Left renal pelvis (tissue), 4 donors: ENCODE data around the gene TP53BP2. TPM values are rescaled to one million over a fixed set of nuclear protein-coding genes. Genes with fewer than 3 reads are reported as not detected.
"Not testable (repeated sequence)": the region's sequence is repeated elsewhere in the genome, so short reads cannot be mapped to it uniquely, and the experiment has no call there.

Source experiments
- DNase-seq, 4 donors: peaks; one replicate each; pipeline ENCODE4 v3.0.0-alpha.2; 2013; ENCODE audit warnings: low read depth in 4 of 4, low spot score in 3 of 4
- polyA plus RNA-seq, 4 donors: library from polyadenylated mRNA; unstranded; fragments of 120-200 nt; gene quantifications; one replicate each; pipeline ENCODE4 v1.2.1, GENCODE V29; 2013; ENCODE audit not compliant: insufficient read length in 4 of 4

TP53BP2 gene
- polyA plus RNA-seq, 4 donors, result 39.2 to 65.6 (median 50.3) TPM

GRCh38 chr1:223809905-223810304 lies 35.8 kb downstream of the TP53BP2 start:
- DNase-seq, result not testable (repeated sequence)

GRCh38 chr1:223803211-223803610 lies 42.5 kb downstream of the TP53BP2 start:
- DNase-seq, result no peak

DNA sequence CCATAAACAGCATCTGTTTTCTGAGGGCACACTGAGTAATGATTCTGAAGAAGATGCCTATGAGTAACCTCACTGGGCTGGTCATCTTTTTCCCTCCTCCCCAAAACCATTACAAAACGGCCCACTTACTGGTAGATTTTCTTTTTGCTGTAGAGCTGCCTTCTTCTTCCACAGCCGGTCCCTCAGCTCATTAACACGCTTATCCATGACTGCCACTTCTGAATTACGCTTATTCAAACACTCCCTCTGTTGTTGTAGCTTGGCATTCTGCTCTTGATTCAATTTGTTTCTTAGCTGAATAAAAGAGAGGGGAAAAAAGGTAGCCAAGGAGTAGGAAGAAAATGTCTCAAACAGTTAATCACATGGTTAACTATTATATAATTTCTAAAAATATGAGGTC lies 43.1 kb downstream of the TP53BP2 start:
- DNase-seq, result no peak

- DNase-seq, result no peak
Measured at GRCh38 chr1:223802032-223802431, 43.7 kb downstream of the TP53BP2 start.

DNA sequence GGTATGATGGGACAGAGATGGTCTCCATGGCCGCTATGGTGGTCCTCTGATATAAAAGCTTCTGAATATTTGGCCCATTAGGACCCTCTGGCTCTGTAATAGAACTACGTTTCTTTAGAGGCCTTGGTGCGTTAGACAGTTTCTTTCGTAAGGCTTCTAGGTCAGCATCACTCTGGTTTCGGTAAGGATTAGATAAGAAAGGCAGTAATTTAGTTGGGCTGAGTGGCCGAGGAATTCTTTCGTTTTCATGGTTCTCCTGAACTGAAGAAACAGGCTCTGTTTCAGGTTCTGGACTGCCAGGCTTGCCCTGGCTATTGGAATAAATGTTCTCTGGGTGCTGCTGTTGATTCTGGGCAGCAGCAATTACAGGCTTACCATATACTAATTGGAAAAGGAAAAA lies 49.5 kb downstream of the TP53BP2 start:
- DNase-seq, result no peak

DNA sequence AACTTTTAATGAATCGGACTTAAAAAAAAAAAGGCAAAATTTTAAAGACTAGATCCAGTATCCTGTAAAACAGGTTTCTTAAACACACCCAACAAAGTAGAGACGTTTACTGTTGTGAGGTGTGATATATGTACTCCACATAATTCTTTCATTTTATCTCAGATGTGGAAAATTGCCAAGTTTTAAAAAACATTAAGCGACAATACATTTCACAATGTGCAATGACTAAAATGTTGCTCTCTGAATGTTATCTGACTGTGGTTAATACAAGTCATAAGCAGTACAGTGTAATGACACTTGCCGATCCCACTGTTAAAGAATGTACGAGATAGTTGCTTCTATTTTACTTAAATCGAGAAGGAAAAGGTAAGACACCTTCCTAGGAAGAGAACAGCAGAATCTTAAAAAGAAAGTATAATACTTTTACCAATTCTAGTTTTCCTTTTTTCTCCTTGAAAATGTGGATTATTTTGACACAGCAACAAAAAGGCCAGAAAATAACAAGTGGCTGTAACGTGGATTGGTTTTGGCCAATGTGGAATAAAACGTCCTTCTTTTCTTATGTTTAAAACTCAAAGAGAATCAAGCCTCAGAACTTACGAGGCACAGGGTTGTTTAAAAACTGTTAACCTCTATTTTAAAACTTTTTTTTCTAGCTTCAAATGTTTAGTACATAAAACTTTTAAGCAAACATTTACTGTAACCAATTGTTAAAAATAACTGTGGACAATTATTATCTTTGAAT lies 51.4 kb downstream of the TP53BP2 start:
- DNase-seq, result no peak

GRCh38 chr1:223793716-223794115 lies 52.0 kb downstream of the TP53BP2 start:
- no peak for DNase-seq

DNA sequence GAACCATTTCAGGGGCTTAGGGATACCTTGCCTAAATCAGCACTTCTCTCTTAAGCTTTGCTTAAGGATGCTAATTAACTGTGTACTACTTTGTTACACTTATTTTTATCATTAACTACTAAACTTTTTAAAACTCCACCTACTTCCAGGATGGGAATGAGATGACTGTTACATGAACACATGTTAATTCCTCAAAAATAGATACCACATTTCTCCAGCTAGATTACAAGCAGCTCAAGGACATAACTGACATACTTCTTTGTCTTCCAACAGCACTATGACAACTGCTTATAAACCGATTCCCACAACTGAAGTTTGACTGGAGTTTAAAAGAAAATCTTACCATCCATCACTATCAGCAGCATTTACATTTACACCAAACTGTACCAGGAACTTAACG lies 53.7 kb downstream of the TP53BP2 start:
- no peak for DNase-seq

GRCh38 chr1:223788746-223789415 lies 56.9 kb downstream of the TP53BP2 start:
- no peak for DNase-seq

GRCh38 chr1:223785808-223786207 lies 59.9 kb downstream of the TP53BP2 start:
- DNase-seq, result no peak

GRCh38 chr1:223784541-223784940 lies 61.2 kb downstream of the TP53BP2 start:
- DNase-seq, result no peak

GRCh38 chr1:223783676-223784075 lies 62.1 kb downstream of the TP53BP2 start:
- no peak for DNase-seq

GRCh38 chr1:223780949-223781348 lies 64.8 kb downstream of the TP53BP2 start:
- DNase-seq, result no peak

DNA sequence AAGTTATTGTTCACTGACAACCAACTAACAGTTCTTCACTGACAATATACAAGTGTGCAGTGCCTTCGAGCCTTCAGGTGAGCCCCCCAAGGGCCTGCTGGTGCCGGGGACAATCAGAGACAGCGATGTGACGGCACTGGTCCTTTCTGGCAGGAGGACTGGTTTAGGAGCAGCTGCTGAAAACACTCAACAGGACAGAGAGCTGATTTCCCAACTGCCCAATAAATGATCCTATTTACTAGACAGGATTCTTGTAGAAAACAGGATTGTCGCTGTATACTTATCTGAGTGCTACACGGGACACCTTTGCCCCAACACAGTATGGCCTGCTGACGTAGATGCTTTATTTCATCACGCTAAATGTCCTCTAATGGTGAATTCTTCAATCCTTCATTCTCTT lies 65.4 kb downstream of the TP53BP2 start:
- no peak for DNase-seq

GRCh38 chr1:223776826-223777454 lies 68.8 kb downstream of the TP53BP2 start:
- DNase-seq, result no peak

- DNase-seq, result no peak
Measured at GRCh38 chr1:223776075-223776814, 69.5 kb downstream of the TP53BP2 start.

DNA sequence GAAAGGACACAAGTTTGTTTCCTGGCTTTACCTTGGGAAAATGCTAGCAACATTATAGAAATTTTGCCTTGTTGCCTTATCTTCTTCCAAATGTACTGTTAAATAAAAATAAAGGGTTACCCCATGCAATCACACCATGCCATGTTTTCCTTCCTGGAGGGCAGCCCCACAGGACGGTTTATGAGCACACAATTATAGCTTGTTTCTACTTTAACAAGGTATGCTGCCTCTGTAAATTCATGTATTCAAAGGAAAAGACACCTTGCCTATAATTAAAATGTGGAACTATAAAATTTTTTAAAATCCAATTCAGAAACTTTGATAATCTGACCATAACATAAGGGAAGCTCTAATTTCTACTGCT lies 70.1 kb downstream of the TP53BP2 start:
- DNase-seq, result no peak

GRCh38 chr1:223775054-223775453 lies 70.7 kb downstream of the TP53BP2 start:
- DNase-seq, result no peak

GRCh38 chr1:223774134-223774814 lies 71.5 kb downstream of the TP53BP2 start:
- DNase-seq, result no peak

DNA sequence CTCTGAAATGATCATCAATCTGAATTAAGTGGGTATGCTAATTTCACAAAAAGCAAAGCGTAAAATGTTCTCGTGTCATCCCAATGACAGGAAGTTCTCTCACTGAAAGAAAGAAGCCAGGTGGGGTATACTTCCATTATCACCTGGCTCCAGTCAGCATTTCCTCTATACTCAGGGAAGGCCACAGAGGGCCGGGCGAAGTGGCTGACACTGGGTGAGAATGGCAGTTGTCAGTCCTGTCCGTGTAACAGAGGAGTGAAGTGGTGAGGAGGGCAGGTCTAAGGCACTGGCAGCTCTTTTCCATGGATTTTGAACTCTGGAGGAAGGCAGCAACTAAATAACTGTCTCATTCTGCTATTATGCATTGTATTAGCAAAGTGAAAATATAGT lies 73.0 kb downstream of the TP53BP2 start:
- DNase-seq, result no peak
